Measurements from ENCODE around the gene CARNS1. TPM values are rescaled to one million over a fixed set of nuclear protein-coding genes. Genes with fewer than 3 reads are reported as not detected.

Gene CARNS1
- total and polyA plus RNA-seq, 2 of the 8 experiments (the other 6 are each of a cell fraction or from before 2014, with no cell fraction given): 0.82 to 1.1 TPM

GRCh38 chr11:67428052-67429001 is 12.8 kb downstream of the CARNS1 start, which contains the start of gene RPS6KB2 (continued):
- TF ChIP-seq SRF (IDR thresholded peaks at IDR 0.05; ENCODE audit: low read depth, low read length) (peak; percentile 90), NANOG (IDR thresholded peaks at IDR 0.05; ENCODE audit: insufficient read depth, low read depth, low read length, poor library complexity, severe bottlenecking) (peak; percentile 19), BCL11A (IDR thresholded peaks at IDR 0.05; ENCODE audit: low read depth in 2 of 2, low read length in 2 of 2) (no peak), ASH2L (IDR thresholded peaks at IDR 0.05; ENCODE audit: low read length) (peak; percentile 90), CTBP2 (IDR thresholded peaks at IDR 0.05; ENCODE audit: borderline replicate concordance, insufficient read depth, insufficient read length, low read length) (no peak), POLR2AphosphoS5 (IDR thresholded peaks at IDR 0.05; ENCODE audit: low read depth, low read length) (peak; percentile 68; the same call in 1 of the 2 replicates), RBBP5 (IDR thresholded peaks at IDR 0.05; ENCODE audit: borderline replicate concordance, low read depth, low read length) (peak; percentile 83), SAP30 (IDR thresholded peaks at IDR 0.05; ENCODE audit: insufficient read depth, insufficient replicate concordance, low read length) (peak; percentile 20), TEAD4 (IDR thresholded peaks at IDR 0.05; ENCODE audit: low read depth, low read length) (no peak; the same call in 1 of the 2 replicates), PHF8 (conservative IDR thresholded peaks at IDR 0.05; ENCODE audit: low read depth, low read length) (peak; percentile 92), RFX5 (IDR thresholded peaks at IDR 0.05; ENCODE audit: borderline replicate concordance, low read depth, low read length) (no peak), ZNF274 (IDR thresholded peaks at IDR 0.05; ENCODE audit: borderline replicate concordance, extremely low read depth, low read length) (no peak), YY1 (IDR thresholded peaks at IDR 0.05; ENCODE audit: low read depth, low read length) (peak; percentile 99), GTF2F1 (IDR thresholded peaks at IDR 0.05; ENCODE audit: borderline replicate concordance, low read depth, low read length) (no peak)
